HG03457 (cell line): ENCODE data around the gene ANKDD1B.

ENCODE experiments used
- ATAC-seq: cut with Tn5 transposase; IDR thresholded peaks from one replicate; pipeline ENCODE4 v1.9.1; 2021; ENCODE audit warnings: moderate number of reproducible peaks; ENCODE audit not compliant: unreplicated experiment

Gene ANKDD1B

DNA sequence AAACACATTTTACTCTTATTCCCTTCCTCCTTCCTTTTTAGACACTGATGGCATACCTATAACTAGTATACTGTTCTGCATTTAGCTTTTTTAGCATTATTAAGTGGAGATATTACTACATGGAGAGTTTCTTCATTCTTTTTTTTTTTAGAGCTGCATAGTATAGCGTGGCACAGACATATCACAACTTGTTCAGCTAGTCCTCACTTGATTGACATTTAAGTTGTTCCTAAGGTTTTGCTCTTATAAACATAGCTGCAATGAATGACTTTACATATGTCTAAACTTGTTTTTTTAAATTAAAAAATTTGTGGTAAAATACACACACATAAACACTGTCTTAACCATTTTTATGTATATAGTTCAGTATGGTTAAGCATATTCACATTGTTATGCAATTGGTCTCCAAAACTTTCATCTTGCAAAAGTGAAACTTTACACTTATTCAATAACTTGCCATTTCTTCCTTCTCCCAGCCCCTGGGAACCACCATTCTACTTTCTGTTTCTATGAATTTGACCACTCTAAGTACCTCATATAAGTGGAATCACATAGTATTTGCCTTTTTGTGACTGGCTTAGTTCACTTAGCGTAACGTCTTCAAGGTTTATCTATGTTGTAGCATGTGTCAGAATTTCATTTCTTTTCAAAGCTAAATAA, 48.7 kb downstream of the ANKDD1B start:
- ATAC-seq = no peak

DNA sequence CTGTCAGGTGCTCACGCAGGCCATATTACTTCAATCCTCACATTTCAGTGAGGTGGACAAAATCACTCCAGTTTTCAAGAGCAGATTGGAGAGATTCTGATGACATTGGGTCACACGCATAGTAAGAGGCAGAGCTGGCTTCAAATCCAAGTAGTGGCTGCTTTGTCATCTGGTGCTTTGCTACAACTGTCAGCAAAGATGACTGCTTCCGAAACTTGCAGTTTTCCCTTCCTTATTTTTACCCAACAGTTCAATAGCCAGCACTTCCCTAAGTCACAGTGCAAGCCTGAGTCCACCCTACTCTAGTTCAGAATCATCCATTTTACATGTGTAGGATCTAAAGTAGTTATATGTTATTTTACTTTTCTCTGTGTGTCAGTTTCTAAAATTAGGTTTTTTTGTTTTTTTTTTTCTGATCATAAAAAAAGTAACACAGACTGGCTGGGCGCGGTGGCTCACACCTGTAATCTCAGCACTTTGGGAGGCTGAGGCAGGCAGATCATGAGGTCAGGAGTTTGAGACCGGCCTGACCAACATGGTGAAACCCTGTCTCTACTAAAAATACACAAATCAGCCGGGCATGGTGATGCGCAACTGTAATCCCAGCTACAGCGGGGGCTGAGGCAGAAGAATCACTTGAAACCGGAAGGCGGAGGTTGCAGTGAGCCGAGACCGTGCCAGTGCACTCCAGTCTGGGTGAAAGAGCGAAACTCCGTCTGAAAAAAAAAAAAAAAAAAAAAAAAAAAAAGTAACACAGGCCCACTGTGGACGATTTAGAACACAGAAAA, 49.6 kb downstream of the ANKDD1B start:
- ATAC-seq = no peak

DNA sequence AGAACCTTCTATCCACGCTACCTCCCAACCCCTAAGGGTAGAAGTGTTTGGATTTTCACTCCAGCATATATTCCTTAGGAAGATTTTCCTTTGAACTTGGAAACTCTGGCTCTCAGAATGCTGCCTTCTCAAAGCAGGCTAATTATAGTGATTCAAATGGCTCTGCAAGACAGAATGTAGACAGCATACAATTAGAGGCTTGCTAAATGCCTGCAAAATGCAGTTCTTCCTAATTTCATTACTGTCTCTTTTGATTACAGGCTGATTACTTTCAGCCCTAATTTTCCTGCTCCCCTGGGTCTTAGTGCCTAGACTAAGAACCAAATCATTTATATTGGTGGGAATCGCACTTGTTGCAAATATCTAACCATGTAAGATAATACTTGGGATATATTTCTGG, 50.8 kb downstream of the ANKDD1B start:
- no peak for ATAC-seq

DNA sequence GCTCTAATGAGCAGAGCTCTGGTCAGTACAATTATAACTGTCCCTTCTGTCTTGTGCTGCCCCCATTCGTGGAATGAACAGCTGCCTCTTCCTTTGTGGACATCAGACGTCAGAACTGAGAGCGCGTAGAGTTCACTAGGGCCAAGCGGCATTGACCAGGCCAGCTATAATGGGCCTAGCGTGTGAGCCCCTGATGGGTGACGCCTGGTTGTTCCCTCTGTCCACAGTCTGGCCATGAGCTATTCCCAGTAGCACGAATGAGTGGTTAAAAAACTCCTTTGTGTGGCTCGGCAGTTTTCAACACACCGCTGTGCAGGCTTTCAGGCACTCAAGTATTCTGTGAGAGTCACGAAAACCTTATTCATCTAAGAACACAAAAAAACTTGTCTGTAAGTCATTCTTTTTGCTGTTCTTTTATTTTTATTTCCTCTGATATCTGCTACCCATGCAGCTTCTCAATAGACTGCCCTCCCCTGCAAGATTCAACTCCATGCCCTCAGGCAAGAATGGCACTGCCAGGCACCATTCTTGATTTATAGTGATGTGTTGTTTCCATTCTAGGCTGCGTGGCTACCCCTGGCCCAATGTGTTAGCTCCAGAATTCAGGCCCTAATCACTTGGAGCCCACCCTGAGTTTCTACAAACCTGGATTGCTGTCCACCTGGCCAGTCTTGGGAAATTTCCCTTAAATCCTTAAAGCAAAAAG, 52.5 kb downstream of the ANKDD1B start:
- no peak for ATAC-seq

DNA sequence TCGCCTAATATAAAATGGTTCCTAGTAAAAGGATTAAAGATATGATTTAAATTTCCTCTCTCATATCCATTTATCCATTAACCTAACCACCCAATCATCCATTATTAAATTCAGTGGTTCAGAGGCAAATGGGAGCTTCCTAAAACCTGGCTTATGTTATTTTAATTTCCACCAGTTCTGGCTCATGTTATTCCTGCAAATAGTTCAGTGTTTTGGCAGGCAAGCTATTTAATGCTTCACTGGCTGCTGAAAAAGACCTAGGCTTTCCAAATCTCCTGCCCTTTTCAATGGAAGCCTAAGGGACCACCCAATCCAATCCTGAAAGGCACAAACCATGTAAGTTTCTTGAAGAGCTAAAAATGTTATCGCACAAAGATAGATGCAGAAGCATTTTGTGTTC, 53.7 kb downstream of the ANKDD1B start:
- no peak for ATAC-seq

DNA sequence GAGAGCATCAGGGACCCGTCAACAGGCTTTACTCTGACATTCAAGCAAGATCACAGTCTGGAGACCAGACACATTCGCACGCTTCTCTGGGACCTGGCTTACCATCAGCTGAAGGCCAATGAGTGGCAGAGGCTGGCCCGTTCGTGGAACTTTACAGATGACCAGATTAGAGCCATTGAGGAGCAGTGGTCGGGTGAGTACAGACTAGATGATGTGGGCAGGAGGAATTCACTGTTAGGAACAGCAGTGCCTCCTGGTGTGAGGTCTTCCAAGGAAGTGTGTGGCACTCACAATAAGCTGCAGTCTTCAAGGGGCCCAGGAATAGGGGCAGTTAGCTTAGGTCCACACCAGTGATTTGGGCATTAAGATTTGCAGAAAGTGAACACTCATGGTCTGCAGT, 55.5 kb downstream of the ANKDD1B start:
- no peak for ATAC-seq

DNA sequence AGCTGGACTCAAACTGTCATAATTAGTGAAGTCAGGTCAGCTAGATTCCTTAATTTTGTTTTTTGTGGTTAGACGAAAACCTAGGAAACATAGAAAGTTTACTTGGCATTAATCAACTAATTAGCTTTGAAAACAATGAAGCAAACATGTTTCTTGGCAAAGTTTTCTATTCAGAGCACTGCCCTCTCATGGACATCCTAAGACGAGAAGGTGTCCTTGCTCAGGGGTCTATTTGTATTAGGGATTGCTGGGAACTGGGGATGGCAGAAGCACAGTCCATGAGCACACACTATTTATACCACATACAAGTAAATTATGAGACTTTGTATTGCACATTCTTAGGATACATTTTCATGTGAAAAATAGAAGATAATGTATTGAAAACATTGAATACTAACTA, 56.3 kb downstream of the ANKDD1B start:
- no peak for ATAC-seq

DNA sequence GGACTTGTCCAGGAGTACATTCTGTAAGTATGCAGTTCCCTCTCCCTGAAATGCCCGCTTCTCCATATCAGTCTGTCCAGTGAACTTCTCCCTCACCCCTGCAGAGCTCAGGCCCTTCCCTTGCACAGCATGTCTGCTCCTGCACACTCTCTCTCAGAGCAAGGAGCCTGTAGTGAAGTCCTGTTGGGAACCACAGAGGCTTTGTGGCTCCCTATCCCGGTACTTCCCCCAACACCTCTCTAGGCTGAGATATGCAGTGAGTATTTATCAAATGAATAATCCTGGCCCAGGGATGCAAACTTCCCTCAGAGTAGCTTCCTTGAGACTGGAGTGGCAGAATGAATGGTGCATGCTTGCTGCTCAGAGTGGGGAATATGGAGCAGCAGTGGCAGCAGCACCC, 57.2 kb downstream of the ANKDD1B start:
- ATAC-seq = no peak

DNA sequence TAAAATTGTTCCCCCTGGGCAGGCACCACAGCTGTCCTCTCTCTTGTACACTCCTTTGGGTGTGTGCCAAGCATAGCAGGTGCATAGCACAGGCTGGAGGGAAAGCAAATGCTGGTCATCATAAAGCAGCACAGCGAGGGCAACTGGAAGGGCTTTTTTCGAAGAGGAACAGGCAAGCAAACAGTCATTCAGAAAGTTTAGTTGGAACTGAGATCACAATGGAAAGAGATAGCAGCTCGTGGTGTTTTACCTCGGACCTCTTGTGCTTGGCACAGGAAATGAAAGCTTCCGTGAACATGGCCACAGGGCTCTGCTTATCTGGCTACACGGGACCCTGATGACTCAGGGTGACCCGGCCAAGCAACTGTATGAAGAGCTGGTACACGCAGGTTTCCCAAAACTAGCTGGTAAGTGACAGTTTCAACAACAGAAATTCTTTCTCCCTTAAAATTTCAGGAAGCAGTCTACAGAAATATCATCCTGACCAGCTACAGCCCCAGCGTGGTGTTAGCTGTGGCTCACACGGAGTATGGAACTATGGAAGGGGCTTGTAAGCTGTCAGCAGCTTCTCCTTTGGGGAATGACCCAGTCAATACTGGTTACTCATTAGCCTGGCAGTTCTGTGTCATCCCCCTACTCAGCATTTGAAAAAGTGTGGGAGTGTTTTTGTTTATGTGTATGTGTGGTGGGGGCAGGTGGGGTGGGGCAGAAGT, 57.9 kb downstream of the ANKDD1B start:
- ATAC-seq = peak; percentile 88

DNA sequence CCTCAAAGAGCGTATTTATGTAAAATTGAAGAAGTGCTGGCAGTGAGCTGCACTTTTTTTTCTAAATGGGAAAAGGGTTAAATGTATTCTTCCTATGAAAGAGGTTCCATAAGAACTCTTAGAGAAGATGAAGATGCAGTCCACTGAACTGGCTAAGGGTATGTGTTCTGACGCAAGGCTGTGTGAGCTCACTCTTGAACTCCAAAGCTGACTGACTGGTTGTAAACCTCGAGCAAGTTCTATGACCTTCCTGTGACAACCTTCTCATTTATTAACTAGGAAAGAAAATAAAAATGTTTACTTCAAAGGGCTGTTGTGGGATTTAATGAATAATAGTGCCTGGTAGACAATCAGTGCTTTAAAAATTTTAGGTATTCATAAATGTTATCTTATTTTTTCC, 59.3 kb downstream of the ANKDD1B start:
- no peak for ATAC-seq

DNA sequence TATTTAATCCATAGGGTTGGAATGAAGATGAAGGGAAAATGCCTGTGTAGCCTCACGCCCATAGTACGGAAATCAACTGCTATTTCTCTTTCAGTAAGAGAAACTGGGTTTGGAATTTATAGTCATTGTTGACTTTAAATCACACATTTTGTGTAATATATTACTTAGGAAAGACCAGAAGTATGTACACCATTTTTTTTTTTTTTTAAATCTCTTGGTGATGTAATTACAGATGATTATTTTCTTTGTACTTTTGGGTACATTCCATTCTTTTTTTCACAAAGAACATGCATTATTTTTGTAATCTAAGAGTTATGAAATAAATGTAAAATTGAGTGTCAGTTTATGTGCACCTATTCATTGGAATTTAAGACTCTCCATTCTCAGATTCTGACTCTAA, 60.3 kb downstream of the ANKDD1B start:
- no peak for ATAC-seq

DNA sequence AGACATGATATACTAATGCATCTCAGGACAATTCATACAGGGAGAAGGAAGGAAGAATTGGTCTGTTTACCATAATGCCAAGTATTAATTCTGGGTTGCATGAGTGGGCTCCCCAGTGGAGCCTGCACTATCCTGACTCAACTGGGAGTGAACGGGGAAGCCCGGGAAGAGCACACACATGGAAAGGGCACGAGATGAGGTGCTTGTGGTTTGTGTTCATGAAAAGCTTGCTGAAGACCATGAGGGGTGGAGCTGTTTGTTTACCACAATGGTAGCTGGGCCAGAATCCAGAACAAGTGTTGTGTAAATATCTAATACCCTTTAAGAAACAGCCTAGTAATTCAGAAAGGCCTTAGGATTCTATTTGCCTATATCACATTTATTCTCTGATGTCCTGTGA, 61.4 kb downstream of the ANKDD1B start:
- no peak for ATAC-seq

DNA sequence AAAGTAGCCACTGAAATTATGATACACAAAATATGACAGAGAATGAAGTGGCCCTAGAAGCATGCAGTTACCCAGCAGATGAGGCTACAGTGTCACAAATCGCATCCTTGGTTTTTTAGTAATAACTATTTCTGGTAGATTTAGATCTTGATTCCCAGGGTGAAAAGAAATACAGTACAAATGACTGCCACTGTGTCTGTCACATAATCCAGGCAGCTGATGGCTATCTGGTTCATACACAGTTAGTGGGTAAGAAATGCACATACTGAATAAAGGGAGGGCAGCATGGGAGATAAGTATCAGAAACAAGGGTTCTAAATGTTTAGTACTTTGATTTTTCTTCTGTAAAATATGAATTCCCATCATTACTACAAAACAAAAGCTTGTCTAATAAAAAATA, 64.5 kb downstream of the ANKDD1B start:
- ATAC-seq = no peak

DNA sequence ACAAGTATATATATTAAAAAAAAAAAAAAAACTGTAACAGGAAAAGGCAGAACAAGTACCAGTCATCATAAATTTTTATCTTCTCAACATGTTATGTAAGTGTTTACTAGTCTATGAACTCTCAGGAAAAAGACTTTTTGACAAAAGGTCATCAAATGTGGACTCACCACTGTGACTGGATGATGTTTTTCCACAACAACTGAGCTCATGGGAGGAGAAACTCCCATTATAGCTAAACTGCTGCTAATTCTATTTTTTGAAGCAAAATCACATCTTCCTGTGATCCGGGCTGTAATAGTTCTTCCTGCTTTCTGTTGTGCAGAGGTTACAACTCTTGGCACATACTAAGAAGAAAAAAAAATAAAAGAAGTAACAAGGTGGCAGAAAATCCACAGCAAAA, 66.4 kb downstream of the ANKDD1B start:
- ATAC-seq = no peak

DNA sequence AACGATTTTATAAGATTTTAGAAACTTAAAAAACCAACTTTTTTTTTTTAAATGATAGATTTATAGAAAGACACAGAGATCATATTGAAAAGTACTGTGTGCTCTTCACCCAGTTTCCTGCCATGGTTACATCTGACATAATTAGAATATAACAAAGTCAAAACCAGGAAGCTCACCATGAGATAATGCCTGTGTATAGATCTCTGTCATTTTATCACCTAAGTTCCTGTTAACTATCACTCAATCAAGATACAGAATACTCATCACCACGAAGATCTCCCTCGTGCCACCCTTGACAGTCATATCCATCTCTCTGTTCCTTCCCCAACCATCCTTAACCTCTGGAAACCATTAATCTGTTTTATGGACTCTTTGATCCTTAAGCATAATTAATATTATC, 66.9 kb downstream of the ANKDD1B start:
- no peak for ATAC-seq

DNA sequence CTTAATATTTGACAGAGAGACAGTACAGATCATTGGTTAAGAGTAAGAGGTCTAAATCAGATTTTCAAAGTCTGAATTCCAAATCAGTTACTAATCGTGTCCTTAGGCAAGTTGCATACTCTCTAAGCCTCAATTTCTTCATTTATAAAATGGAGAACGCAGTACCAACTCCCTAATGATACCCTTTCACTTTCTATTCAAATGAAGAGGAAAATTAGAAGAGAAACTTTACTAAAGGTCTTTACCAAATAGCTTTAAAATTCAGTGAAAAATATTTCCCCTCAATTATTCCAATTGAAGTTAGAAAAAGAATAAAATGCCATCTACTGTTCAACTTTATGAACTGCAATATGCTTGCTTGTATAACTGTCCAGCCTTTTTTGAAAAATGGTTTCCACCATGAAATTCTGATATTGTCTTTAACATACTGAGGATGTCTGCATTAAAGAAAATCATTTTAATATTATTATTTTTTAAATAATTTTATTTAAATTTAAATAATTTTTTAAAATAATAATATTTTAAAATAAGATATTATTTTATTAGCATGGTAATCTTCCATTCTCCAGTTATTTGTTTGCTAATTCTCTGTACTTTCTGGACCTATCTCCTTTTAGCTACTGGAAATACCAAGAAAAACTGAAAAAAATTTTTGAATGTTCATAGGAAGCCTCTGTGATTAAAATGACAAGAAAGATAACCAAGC, 70.0 kb downstream of the ANKDD1B start:
- no peak for ATAC-seq

DNA sequence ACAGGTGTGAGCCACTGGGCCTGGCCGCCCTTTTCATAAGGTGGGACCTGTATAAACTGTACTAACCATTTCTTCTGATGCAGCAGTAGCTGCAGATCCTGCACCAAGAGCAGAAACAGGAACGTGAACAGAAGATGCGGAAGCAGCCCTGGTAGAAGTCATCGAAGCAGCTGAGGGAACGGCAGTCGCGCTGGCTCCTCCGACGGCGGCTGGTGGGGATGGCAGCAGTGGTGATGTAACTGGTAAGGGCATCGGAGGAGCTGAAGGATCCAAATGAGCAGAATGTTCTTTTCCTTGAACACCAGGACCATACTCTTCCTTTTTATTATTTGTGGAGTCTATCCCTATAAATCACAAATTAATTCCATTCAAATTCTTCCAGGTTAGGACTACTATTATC, 73.9 kb downstream of the ANKDD1B start:
- ATAC-seq = no peak

DNA sequence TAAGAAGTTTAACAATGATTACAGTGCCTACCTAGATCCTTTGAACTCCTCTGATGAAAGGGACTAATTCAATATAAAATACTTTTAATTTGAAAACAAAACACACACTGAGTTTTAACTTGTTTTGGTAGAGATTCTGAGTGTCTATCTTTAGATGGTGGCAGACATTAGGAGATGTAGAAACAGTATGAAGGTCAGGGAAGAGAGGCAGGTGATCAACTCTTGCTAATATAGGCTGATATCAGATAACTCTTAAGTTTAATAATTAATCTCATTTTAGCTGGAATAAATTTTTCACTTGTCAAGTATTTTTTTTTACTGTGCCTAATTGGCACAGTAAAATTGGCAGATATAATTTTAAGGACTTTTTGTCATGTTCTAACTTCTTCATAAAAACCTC, 75.2 kb downstream of the ANKDD1B start:
- ATAC-seq = no peak

DNA sequence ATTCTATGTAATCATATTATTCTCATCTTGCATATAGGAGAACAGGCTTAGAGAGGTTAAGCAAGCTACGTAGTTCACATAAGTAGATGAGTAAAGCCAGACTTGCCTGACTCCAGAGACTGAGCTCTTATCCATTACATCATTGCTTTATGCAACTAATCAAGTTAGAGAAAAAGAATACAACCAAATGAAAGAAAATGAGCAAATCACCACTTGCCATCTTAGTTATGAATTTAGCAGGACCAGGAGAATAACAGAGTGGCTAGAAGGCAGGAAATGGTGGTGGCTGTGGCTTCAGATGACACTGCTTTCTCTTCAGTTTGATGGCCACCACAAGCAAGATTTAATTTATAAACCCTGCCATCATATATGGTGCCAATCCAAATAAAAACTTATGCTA, 79.4 kb downstream of the ANKDD1B start:
- ATAC-seq = no peak

DNA sequence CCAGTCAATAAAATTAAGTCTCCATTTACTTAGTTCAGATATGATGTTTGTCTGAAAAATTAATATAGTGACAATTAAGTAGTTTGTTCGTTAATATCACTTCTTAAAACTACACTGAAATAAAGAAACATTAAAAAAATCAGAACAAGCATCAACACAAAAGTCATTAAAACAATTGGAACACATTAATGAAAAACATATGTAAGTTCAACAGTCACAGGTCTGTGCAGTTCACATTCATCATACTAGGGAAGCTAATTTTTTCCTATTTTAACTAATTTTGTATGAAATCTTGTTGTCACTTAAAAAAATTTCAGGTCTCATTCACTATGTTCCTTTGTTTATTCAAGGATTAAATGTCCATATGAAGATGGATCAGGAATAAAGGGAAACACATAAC, 83.5 kb downstream of the ANKDD1B start:
- no peak for ATAC-seq
